ENCODE measurements around the gene GINS2.

The GINS2 gene

DNA sequence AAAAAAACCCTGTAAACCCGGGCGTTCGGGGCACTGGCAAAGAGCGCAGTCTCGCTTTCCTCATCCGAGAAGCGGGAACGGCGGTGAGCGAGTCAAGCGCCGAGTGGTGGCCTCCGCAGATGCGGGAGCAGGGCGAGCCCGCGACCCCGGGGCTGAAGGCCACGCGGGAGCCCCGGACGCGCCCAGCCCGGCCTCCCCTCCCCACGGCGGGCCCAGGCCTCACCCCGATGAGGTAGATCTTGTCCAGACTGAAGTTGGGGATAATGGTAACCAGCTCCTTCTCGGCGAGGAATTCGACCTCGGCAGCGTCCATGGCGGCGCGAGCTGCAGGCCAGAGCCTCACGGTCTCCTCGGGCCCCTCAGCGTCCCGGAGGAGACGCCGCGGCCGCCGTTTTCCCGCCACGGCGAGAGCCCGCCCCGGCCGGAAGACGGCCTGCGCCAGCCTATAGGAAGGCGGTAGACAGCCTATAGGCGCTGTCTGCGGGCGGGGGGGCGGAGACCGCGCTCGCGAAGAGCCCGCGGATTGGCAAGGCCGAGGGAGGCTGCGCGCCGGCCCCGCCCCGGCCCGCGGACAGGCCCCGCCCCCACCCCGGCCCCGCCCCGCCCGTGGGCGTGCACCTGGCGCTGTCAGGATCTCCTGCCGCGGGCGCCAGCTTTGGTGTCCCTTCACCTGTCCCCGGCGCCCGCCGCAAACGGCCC is at the start of gene GINS2:
TSS of gene GINS2 (minus strand) at position 369 of the 699 bp plus-strand sequence. CDS start at position 313, 56 bp downstream.
- DNase-seq = peak; percentile 94

DNA sequence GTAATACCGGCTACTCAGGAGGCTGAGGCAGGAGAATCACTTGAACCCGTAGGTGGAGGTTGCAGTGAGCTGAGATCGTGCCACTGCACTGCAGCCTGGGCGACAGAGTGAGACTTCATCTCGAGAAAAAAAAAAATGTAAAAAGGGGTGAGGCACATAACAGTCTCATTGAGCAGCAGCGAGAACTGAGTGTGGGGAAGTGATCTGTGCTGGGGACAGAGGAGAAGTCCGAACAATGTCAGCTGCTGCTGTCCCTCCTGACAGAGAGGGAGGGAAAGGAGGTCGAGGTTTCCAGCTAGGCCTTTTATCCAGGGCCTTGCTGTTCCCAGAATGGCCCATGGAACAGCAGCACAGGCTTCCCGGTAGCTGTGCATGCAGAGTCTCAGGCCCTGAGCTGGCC is 48.2 kb upstream of the GINS2 start:
- no peak for DNase-seq

DNA sequence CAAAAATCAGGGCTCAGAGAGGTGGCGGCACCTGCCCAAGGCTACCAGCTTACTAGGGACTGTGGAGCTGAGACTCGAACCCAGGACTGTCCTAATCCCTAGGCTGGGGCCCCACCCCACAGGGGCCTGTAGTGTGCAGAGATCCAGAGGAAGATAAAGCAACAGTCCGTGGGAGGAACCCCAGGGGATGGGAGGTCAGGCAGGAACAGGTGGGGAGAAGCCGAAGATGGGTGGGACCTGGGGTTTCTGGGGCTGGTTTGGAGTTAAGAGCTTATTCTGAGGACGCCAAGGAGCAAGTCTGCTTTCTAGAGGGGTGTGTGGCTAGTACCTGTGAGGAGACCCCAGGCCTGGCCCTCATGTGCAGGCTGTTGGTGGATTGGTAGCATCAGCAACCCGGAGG is 47.2 kb upstream of the GINS2 start:
- DNase-seq = no peak

DNA sequence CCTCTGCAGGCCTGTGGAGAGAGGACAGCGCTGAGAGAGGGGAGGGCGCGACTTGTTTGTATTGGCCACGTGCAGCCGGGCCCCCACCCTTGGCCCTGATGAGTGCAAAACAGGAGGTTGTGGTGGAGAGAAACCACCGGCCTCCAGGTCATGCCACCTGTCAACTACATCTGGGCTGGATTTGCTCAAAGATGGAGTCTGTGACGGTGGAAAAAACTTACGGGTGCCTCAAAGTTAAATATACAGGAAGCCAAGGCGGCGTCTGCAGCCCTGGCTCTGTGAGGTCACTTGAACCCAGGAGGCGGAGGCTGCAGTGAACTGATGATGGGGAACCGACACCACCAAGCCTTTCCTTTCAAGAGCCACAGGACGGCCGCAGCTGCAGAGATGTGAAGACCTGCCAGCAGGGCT is 46.5 kb upstream of the GINS2 start:
- peak; percentile 14 for DNase-seq

DNA sequence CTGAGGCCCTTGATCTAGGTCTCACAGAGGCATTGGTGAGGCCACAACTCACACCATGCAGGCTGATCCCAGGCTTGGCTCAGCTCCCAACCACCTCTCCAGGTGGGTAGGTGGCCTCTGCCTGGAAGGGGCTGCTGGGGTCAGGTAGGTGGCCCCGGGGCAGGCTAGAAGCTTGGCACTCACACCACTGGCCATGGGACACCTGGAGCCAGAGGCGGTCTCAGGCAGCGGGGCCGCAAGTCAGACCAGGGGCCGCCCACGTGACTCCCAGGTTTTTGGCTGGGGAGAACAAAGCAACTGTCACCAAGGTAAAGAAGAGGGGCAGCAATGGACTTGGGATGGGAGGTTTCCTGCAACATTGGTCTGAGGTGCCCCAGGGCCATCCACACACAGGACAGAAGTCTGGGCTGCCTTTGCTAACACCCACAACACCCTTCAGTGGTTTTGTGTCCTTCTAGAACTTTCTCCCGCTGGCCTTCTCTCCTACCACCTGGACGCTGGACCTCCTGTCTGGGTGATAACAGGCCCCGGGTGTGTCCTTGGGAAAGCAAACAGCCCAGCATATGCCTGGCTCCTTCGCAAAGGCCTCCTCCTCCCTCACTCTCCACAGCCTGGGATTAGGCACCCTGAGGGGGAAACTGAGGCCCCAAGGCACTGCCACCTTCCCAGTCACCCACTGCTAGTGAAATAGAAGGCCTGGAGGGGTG is 45.7 kb upstream of the GINS2 start:
- no peak for DNase-seq

DNA sequence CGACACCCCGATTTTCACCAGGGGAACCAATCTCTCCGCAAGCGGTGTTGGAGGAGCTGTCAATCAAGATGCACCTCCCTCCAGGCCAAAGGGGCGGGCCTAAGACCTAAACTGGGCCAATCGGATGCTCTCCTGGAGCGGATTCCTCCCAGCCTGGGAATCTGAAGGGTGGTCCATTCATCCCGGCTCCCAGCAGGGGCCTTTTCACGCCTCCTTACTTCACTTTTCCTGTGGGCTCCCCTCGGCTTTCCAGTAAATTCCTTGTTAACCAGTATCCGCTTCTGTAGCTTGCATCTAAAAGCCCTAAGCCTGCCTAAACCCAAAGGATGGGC is 45.1 kb upstream of the GINS2 start:
- DNase-seq = no peak

DNA sequence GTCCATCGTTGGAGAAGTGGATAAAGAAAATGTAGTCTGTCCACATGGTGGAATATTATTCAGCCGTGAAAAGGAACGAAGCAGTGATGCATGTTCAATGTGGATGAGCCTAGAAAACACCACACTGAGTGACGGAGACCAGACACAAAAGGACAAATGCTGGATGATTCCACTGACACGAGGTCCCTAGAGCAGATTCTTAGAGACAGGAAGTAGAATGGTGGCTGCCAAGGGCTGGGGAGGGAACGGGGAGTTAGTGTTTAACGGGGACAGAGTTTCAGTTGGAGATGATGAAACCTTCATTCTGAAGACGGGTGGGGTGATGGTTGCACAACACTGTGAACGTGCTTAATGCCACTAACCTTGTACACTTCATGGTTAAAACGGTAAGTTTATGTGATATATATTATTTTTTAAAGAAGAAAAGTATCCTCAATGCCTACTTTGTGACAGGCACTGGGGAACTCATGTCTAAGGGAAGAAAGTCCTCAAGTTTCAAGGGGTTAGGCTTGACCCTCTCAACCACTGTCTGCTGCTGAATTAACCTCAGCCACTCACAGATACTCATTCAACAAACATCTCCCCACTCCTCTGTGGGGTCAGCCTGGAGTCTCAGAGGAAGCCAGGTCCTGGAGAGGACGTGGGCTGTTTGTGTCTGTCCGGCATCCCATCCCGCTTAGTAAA is 44.5 kb upstream of the GINS2 start:
- no peak for DNase-seq

DNA sequence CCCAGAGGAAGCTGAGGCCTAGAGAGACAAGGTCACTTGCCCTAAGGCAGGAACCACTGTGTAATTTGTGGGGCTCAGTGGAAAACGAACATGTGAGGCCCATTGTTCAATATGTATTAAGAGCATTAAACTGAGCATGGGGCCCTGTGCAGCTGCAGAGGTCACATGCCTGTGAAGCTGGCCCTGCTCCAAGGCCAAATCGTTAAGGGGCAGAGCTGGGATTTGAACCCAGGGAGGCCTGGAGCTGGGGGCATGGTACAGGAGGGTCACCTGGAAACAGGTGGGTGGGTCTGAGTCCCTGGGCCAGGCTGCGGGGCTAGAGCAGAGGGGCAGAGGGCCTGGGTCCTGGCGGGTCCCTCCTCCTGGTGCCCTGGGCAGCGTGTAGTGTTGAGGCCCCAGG is 42.4 kb upstream of the GINS2 start:
- DNase-seq = no peak

DNA sequence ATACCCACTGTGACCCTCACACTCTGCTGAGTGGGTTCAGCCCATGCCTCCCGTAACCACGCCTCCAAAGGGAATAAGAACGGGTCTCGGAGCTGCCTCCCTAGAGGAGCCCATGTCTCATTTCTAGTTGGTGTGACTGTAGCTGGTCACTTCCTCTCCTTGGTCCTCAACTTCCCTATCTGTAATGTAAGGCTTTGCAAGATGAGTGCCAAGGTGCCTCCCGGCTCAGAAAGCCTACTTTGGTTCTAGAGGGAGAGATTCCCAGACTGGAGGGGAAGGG is 41.4 kb upstream of the GINS2 start:
- DNase-seq = no peak

DNA sequence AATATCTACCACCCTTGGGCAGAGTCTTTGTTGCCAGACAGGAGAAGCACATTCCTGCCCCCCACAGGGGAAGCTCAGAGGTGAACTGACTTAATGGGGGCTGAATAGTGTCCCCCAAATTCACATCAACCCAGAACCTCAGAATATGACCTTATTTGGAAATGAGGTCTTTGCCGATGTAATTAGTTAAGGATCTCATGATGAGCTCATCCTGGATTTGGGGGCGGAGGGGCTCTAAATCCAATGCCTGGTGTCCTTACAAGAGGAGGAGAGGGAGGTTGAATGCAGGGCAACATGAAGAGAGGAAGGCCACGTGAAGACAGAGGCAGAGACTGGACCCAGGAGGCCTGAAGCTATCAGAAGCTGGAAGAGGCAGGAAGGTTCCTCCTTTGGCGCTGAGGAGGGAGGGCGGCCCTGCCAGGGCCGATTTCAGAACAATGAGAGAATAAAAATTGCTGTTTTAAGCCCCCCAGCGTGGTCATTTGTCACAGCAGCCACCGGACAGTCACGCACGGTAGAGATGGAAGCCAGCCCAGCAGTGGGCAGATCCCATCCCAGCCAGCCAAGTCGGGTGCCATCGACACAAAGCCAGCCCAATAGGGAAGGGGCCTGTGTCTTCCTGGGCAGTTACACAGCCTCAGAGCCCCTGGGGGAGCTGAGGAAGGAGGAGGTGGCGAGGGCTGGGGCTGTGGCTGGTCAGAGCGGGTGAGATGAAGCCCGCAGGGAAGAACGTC is 40.9 kb upstream of the GINS2 start:
- no peak for DNase-seq

DNA sequence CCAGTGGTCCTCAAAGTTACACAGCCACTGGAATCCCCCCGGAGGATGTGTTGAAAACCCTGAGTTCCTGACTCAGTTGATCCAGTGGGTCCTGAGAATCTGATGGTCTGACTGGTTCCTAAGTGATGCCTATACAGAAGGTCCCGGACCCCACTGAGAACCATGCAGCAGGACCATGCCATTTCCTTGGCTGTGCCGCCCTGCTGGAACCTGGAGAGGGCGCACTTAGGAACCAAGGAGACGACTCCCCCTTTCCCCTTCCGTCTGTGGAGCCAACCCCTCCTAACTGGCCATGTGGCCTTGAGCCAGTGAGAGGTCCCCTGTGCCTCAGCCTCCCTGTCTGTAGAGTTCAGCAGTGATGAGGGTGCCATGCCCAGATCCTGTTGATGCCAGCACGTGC is 40.1 kb upstream of the GINS2 start:
- no peak for DNase-seq

DNA sequence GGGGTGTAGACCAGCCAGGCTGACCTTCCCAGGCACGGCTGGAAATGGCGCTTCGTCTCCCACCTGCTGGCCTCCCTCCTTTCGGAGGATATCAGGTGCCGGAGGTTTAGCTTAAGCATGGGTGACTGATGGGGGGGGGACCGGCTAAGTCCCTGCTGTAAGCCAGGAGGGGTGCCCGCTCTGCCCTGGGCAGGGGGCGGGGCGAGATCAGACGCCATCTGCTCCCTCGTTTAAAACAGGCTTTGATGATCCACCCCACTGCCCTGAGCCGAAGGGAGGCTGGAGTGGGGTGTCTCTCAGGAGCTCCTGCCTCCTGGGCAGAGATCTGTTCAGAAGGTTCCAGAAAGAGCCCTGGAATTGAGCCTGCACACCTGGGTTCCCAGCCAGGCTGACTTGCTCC is 36.2 kb upstream of the GINS2 start:
- DNase-seq = no peak

DNA sequence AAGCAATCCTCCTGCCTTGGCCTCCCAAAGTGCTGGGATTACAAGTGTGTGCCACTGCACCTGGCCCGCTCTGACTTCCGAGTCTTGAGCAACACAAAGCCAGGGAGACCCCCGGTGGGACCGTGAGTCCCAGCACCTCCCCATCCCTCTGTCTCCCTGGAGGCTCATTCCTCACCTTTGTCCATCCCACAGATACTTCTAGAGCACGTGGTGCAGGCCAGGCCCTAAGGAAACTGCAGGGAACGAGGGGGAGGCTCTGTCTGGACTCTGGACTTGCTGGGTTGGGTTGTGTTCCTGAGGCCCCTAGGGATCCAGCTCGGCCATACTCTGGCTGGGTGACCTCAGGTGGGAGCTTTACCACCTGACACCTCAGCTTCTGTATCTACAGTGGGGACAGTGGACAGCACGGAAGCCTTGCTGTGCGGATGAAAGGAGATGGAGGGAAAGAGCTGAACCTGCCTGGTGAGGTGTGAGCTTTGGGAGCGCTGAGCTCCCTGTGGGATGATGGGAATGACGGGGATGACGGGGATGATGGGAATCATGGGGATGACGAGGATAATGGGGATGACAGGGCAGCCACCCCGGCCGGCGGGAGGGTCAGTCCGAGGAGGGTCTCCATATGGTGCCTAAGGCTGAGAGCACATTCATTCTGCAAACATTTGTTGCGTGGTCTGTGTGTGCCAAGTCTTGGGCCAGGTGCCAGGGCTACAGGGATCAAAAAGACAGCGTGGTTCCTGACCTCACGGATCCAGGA is 35.5 kb upstream of the GINS2 start:
- DNase-seq = no peak

DNA sequence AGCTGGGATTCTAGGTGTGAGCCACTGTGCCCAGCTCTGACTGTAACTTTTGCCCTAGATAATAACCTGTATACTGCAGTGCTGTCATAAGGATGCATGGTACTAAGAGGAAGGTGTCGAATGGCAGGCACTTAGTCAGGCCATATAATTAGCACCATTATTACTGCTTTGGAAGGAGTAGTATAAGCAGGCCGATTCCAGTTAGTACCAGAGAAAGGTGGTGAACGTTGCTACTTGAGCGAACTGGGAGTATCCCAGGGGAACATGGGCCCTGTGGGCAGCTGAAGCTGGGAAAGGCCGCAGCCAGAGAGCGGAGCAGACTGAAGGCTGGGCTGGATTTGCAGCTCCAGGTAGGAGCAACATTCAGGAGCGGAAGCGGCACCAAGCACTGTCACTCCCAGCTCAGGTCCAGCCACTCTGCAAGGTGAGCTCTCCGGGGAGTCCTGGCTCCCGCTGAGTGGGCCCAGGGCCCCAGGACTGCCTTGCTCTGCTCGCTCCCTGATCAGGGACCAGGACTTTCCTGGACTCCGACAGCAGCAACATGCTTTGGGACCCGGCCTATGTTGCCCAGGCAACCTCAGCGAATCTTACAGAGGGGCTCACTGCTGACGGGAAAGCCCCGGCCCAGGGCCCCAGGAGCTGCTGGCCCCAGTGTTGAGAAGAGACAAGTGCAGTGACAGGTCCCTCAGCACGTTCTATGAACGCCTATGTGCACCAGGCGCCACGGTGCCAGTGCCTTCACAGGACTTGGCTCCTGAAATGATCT is 33.6 kb upstream of the GINS2 start:
- no peak for DNase-seq

DNA sequence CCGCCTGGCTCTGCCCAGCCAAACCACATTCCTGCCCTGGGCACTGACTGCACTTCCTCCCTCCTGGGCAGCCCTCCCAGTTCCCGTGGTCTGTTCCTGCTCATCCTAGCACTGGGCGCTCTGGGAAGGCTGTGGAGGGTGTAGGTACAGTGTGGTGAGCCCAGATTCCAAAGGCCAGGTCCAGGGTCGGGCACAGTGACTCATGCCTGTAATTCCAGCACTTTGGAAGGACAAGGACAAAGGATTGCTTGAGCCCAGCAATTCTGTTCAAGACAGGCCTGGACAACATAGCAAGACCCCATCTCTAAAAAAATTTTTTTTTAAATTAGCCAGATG is 31.5 kb upstream of the GINS2 start:
- DNase-seq = no peak

DNA sequence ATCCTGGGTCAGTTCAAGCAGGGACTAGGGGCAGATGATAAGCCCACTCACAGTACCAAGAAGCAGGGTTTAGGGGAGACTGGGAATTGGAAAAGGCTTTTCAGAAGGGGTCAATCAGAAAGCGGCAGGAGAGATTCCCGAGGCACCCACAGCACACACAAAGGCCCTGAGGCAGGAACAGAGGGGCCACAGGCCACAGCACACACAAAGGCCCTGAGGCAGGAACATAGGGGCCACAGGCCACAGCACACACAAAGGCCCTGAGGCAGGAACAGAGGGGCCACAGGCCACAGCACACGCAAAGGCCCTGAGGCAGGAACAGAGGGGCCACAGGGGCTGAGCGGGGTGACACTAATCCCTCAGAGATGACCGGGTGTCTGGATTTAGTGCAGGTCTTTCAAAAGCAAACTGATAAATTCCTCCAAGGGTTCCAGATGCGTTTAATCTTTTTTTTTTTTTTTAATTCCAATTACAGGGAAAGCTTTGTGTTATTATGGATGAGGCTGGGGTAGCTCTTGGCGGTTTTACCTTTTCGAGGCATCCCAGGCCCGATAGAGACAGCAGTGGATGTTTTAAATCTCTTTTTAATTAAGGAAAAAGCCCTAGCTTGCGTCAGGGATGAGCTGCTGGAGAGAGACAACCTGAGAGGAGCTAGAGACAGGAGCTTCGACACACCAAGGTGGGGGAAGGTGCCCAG is 31.0 kb upstream of the GINS2 start:
- DNase-seq = no peak

DNA sequence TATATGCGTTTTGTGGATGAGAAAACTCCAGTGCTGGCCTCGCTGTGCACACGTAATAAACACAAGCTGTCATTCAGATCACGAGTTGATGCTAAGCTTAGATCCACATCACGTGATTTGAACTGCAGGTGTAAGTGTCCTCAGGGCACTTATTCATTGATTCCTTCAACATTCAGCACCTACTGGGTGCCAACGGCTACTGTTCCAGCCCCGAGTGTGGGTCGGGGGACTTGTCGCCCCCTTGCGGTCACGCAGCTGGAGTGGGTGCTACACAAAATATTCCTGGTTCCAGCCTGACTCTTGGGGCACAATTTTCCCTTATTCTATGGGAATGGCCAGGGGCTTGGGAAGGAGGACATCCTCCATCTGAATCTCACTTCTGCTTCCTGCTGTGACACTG is 29.9 kb upstream of the GINS2 start:
- DNase-seq = no peak

DNA sequence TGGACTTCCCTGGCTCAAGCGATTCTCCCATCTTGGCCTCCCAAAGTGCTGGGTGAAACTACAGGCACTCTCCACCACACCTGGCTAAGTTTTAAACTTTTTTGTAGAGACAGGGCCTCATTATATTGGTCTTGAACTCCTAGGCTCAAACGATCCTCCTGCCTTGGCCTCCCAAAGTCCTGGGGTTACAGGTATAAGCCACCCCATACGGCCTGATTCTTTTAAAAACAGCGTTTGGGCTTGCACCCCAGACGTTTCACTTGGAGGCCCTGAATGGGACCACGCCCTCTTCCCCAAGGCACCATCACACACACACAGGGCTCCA is 29.4 kb upstream of the GINS2 start:
- DNase-seq = no peak

DNA sequence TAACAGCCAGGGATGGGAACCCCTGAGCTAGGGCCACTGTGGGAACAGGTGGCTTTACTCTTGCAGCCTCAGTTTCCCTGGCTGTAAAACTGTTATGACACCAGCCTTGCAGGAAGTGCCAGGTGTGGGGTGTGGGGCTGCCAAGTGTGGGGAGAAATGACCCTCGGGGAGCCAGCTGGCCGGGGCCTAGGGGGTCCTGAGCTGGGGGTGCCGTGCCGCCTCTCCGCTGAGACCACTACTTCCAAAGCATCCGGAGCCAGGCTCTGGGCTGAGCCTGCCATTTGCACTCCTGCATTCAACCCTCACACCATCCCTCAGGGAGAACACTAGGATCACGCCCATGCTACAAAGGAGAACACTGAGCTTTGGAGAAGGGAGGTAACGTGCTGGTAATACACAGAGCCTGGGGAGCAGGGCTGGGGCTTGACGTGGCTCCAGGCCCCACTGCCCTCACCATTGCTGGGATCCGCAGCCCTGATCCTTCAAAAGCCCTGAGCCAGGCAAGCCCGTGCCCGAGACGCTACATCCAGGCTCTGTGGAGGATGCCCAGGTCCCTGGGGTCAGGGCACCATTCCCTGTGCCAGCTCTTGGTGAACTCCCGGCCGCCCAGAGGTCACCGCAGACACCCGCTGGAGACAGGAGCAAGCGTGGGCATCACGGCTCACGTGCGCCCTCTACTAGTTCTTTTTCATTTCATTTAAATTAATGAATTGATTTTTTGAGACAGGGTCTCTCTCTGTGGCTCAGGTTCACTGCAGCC is 28.8 kb upstream of the GINS2 start:
- peak; percentile 66 for DNase-seq

DNA sequence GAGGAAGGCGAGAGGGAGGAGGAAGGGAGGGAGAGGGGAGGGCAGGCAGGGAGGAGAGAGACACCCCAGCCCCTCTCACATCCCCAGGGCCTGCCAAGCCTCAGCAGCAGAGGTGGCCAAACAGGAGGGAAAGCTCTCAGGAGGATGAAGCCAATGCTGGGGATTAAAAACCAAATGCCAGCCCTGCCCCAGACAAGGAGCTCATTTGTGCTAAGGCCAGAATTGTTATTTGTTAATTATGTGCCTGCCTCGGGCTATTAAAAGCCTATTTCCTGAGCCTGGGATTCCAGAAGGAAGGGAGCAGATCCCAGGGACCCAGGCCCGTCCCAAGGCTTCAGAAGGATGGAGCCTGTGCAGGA is 27.9 kb upstream of the GINS2 start:
- no peak for DNase-seq

DNA sequence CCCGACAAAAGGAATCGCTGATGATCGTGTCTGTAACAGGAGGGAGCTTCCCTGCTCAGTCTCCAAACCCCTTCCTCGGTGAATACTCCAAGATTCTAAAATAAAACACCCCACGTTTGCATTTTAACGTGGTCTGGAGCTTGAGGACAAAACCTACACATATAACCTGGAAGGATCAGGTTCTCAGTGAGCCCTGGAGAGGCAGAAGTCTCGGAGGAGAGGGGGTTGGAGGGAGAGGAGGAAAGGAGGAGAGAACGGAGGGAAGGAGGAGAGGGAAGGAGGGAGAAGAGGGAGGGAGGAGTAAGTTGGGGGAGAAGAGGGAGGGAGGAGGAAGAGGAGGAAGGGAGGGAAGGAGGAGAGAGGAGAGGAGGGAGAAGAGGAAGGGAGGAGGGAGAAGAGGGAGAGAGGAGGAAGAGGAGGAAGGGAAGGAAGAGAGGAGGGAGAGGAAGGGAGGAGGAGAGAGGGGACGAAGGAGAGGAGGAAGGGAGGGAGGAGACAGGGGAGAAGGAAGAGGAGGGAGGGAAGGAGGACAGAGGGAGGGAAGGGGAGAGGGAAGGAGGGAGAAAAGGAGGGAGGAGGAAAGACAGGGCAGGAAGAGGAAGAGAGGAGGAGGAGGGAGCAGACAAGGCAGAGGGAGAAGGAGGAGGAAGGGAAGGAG is 27.4 kb upstream of the GINS2 start:
- DNase-seq = no peak
